Glutamatergic neuron (in vitro differentiated cells): ENCODE results near the gene SYNM. TPM values are rescaled to one million over a fixed set of nuclear protein-coding genes. Genes with fewer than 3 reads are reported as not detected.

ENCODE experiments used
- DNase-seq: peaks from one replicate; pipeline ENCODE4 v3.0.0; 2022
- H3K27ac Mint-ChIP-seq: one replicate; pipeline ENCODE4 v1.8.0; 2020; ENCODE audit warnings: mild to moderate bottlenecking, mixed read lengths, inconsistent platforms; ENCODE audit not compliant: unreplicated experiment
- H3K27me3 Mint-ChIP-seq: one replicate; pipeline ENCODE4 v1.8.0; 2020; ENCODE audit warnings: mild to moderate bottlenecking, moderate library complexity, mixed read lengths, inconsistent platforms; ENCODE audit not compliant: unreplicated experiment
- H3K36me3 Mint-ChIP-seq: one replicate; pipeline ENCODE4 v1.8.0; 2020; ENCODE audit warnings: mild to moderate bottlenecking, mixed read lengths, inconsistent platforms; ENCODE audit not compliant: unreplicated experiment
- H3K4me1 Mint-ChIP-seq: one replicate; pipeline ENCODE4 v1.8.0; 2020; ENCODE audit warnings: mild to moderate bottlenecking, low read depth, mixed read lengths, inconsistent platforms; ENCODE audit not compliant: unreplicated experiment
- H3K4me3 Mint-ChIP-seq: one replicate; pipeline ENCODE4 v1.8.0; 2020; ENCODE audit warnings: mild to moderate bottlenecking, mixed read lengths, inconsistent platforms; ENCODE audit not compliant: unreplicated experiment
- H3K9me3 Mint-ChIP-seq: one replicate; pipeline ENCODE4 v1.8.0; 2020; ENCODE audit warnings: mild to moderate bottlenecking, moderate library complexity, mixed read lengths, inconsistent platforms; ENCODE audit not compliant: unreplicated experiment
- CTCF ChIP-seq: fragments of 200-600 bp; sonication (generic); IDR thresholded peaks from one replicate; pipeline ENCODE4 v1.5.0; 2021; ENCODE audit not compliant: partially characterized antibody, unreplicated experiment
- total RNA-seq: library from RNA; stranded (reverse); fragmentation: NEBNext Ultra II Directional; extraction: Animal tissue kit (Norgen Biotek cat#: 25700); gene quantifications from one replicate; pipeline ENCODE4 v1.2.1, GENCODE V29; 2021; ENCODE audit not compliant: unreplicated experiment

Gene SYNM
- total RNA-seq, 1 donor from 2014 or later: 4.8 TPM

- Mint-ChIP-seq H3K36me3 (no peaks in the 10 kb centered on the region), H3K4me1 (peaks cover 2% of the 10 kb centered on the region), H3K9me3 (peaks cover 2% of the 10 kb centered on the region), H3K4me3 (no peak overlapping the region), H3K27me3 (peaks cover 2% of the 10 kb centered on the region), H3K27ac (no peak overlapping the region)
- TF ChIP-seq CTCF: no peak
- no peak for DNase-seq
Measured at GRCh38 chr15:99154271-99154670, 49.4 kb downstream of the SYNM start.

- Mint-ChIP-seq H3K4me3 (no peak overlapping the region), H3K27ac (no peak overlapping the region), H3K9me3 (peaks cover 2% of the 10 kb centered on the region), H3K4me1 (no peaks in the 10 kb centered on the region), H3K27me3 (peaks cover 2% of the 10 kb centered on the region), H3K36me3 (no peaks in the 10 kb centered on the region)
- TF ChIP-seq CTCF: no peak
- DNase-seq: no peak
Measured at GRCh38 chr15:99155961-99156443, 51.1 kb downstream of the SYNM start.

GRCh38 chr15:99157456-99157855 is 52.6 kb downstream of the SYNM start:
- no peak for DNase-seq
- no peak overlapping the region for H3K4me3 Mint-ChIP-seq
- H3K36me3 Mint-ChIP-seq: no peaks in the 10 kb centered on the region
- H3K9me3 Mint-ChIP-seq: no peaks in the 10 kb centered on the region
- no peak overlapping the region for H3K27ac Mint-ChIP-seq
- H3K27me3 Mint-ChIP-seq: peaks cover 2% of the 10 kb centered on the region
- TF ChIP-seq CTCF: no peak
- H3K4me1 Mint-ChIP-seq: no peaks in the 10 kb centered on the region

- no peak overlapping the region for H3K4me3 Mint-ChIP-seq
- no peak for DNase-seq
Measured at GRCh38 chr15:99158626-99159412, 53.9 kb downstream of the SYNM start.

More at GRCh38 chr15:99158626-99159412, 53.9 kb downstream of the SYNM start:
- no peaks in the 10 kb centered on the region for H3K9me3 Mint-ChIP-seq
- H3K27ac Mint-ChIP-seq: no peak overlapping the region
- no peaks in the 10 kb centered on the region for H3K4me1 Mint-ChIP-seq
- no peak for TF ChIP-seq CTCF
- peaks cover 2% of the 10 kb centered on the region for H3K27me3 Mint-ChIP-seq
- no peaks in the 10 kb centered on the region for H3K36me3 Mint-ChIP-seq
